Measurements from ENCODE around the gene PHF12.

The PHF12 gene

DNA sequence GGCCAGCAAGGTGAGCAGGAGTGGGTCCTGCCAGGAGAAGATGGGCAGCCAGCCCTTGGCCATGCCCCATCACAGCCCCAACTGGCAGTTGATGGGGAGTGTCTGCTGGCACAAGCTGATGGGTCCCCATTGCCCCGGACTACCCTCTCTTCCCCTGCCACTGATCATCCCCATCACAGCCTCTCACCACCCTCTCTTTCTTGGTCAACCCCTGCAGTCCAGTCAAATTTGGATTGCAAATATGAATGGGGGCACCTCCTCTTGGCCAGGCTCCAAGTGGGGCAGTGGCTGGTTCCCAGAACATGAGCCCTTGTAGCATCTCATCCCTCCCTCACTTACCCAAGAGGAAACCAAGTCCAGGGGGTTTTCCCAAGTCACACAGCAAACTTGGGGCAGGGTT is 37.2 kb upstream of the PHF12 start:
- intact Hi-C loops (cut with DNase I; ENCODE audit: low total_unique reads): no loop called here
- H3K4me1 ChIP-seq: peaks cover 0 to 5% (median 0%) of the 10 kb centered on the region in 4 donors
- no peak for DNase-seq
- no peak overlapping the region for H3K4me3 ChIP-seq
- H3K27me3 ChIP-seq: peaks cover 0 to 51% of the 10 kb centered on the region in 2 donors
- H3K27ac ChIP-seq: no peak overlapping the region
- no peaks in the 10 kb centered on the region for H3K9me3 ChIP-seq
- no peak for TF ChIP-seq CTCF (IDR thresholded peaks at IDR 0.05)
- no peaks in the 10 kb centered on the region for H3K36me3 ChIP-seq

DNA sequence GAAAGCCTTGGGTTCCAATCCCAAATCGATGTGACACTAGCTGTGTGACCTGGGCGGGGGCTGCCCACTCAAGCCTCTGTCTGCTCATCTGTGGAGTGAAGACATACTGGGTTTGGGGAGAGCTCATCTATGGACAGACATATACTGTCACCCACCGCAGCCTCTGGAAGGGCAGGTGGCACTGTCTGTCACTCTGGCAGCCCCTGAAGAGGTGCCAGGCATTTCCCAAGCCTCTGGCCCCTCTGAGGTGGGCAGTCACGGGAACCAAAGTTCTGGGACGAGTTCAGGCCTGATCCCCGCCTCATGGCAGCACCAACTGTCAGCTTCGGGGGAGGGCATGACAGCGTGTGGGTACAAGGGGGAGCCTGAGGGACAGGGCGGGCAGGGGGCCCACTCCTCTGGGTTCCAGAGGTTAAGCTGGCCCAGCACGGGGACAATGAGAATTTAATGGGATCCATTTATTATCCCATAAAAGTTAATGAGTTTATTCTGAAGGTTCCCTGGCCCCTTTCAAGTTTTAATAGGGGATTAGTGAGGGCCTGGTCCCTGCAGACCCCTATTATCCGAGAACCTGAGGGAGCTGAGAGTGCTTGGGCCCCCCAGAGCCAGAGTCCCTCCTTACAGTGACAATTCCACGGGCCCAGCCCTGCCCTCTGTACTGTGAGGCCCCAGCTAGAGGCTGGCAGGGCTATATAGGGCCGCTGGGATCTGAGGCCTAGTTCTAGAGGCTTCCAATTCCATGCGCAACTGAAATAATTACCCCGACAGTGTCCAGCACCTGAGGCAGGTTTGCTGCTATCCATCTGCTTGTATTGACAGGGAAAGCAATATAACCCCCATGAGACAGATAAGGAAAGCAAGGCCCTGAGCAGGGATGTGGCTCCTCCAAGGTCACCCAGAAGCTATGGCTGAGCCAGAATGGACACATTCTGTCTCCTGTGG is 35.7 kb upstream of the PHF12 start:
- H3K27me3 ChIP-seq: peaks cover 0 to 48% of the 10 kb centered on the region in 2 donors
- no peak for TF ChIP-seq CTCF (IDR thresholded peaks at IDR 0.05)
- no peaks in the 10 kb centered on the region for H3K36me3 ChIP-seq

GRCh38 chr17:28985950-28986713 is 34.8 kb upstream of the PHF12 start:
- peaks cover 0 to 48% of the 10 kb centered on the region in 2 donors for H3K27me3 ChIP-seq

More for the DNA sequence above, 35.7 kb upstream of the PHF12 start:
- intact Hi-C loops (cut with DNase I; ENCODE audit: low total_unique reads): no loop called here
- Histone ChIP-seq H3K4me1 (peaks cover 0 to 5% (median 0%) of the 10 kb centered on the region in 4 donors), H3K27ac (no peak overlapping the region), H3K4me3 (no peak overlapping the region), H3K9me3 (no peaks in the 10 kb centered on the region)
- no peak for DNase-seq

DNA sequence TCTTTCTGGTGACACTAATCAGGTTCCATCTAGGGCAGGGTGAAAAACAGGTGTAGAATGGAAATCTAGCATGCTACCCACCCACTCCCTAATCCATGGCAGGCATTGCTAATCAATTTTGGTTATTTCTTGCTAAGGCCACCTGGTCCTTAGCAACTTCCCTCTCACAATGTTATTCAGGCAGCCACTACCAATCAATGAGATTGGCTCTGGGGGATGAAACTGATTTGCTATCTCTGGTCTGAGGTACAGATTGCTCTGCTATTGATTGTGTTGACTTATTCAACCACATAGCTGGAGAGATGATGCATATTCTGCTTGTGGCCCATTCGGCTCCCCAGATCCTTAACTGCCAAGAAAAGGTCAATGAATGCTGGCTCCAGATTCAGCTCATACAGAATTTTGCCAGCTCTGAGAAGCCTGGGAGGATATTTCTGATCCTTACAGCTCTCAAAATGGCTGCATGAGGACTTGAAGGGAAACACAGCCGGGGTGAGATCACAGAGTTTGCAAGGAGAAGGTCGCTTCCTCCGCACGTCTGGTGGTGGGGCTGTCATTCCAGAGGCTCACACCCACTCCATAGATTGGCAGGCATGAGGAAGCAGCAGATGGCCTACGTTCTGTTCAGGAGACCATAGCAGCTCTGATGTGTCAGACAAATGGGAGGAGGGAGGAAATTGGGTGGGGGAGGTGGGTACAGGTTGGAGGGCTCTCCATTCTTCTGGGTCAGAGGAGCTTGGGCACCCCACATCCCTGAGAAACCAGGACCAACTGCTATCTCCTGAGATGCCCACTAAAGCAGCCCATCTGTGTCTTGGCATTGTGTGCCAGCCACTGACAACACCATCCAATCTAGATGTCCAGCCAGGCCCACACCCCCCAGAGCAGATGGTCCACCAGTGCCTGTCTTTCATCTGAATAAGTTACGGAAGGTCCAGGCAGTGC is 32.2 kb upstream of the PHF12 start:
- H3K4me3 ChIP-seq: no peak overlapping the region
- no peak for DNase-seq
- intact Hi-C loops (cut with DNase I; ENCODE audit: low total_unique reads): no loop called here
- TF ChIP-seq CTCF (IDR thresholded peaks at IDR 0.05): no peak
- H3K36me3 ChIP-seq: no peaks in the 10 kb centered on the region
- no peaks in the 10 kb centered on the region for H3K9me3 ChIP-seq
- peaks cover 0 to 5% (median 0%) of the 10 kb centered on the region in 4 donors for H3K4me1 ChIP-seq
- no peak overlapping the region for H3K27ac ChIP-seq
- peaks cover 0 to 36% of the 10 kb centered on the region in 2 donors for H3K27me3 ChIP-seq

More at GRCh38 chr17:28985950-28986713, 34.8 kb upstream of the PHF12 start:
- intact Hi-C loops (cut with DNase I; ENCODE audit: low total_unique reads): no loop called here
- TF ChIP-seq CTCF (IDR thresholded peaks at IDR 0.05): no peak
- DNase-seq: no peak
- Histone ChIP-seq H3K4me1 (peaks cover 0 to 5% (median 0%) of the 10 kb centered on the region in 4 donors), H3K36me3 (no peaks in the 10 kb centered on the region), H3K27ac (no peak overlapping the region), H3K4me3 (no peak overlapping the region), H3K9me3 (no peaks in the 10 kb centered on the region)
